T1000 (cell line): ENCODE results near the gene LYPD8.

Experiments used
- DNase-seq: peaks from one replicate; lab custom pipeline; 2025; ENCODE audit warnings: mixed read lengths; lab: John Stamatoyannopoulos, UW

Gene LYPD8

DNA sequence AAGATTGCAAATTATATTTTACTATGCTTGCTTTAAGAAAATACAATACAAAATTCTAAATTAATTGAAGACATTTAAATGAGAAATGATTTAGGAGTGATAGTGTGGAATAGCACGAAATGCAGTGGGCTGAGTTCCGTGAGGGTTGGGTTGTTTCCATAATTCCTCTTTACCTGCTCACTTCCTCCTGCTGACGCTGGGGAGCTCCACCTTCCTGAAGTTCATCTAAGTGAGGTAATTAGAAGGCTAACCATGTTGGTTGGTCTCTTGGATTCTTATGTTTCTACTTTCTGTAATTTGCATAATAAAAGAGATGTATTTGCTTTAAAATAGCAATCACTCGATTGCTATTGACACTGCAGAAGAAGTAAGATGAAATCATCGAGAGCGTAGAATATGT is 57.7 kb downstream of the LYPD8 start:
- DNase-seq = no peak

DNA sequence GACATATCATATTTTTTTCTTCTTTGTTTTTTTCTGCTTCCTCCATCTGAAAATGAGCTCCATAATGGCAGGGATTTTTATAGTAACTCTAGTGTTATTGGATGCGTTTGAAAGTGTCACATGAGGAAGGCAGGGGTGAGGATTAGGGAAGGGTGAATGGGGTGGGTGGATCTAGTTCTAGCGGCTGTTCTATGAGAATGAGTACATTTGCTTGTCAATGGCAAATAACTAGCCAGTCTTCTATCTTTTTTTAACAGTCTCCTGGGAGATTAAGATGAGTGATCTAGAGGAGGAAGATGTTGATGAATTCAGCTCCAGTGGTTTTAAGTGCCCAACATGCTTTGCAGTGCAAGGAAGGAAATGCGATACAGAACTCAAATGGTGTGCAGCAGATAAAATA is 58.8 kb downstream of the LYPD8 start:
- DNase-seq = no peak

DNA sequence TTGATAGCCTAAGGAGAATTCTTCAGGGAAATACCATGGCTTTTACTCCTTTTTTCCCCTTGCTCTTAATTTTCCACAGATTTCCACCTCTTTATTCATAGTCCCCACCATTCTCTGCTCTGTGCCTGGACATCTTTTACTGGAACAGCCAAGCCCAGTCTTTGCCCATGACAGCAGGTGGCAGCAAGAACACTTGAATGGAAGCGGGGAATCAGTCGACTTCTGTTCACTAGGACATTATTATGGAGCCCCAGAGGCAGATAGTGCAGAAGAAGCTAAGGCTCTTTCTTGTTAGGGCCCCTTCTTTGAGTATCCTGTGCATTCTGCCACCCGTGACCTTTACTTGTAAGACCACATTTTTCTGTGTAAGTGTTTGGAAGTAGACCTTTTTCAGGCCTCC is 59.3 kb downstream of the LYPD8 start:
- DNase-seq = no peak

GRCh38 chr1:248695451-248696132 is 60.0 kb downstream of the LYPD8 start:
- DNase-seq = no peak

DNA sequence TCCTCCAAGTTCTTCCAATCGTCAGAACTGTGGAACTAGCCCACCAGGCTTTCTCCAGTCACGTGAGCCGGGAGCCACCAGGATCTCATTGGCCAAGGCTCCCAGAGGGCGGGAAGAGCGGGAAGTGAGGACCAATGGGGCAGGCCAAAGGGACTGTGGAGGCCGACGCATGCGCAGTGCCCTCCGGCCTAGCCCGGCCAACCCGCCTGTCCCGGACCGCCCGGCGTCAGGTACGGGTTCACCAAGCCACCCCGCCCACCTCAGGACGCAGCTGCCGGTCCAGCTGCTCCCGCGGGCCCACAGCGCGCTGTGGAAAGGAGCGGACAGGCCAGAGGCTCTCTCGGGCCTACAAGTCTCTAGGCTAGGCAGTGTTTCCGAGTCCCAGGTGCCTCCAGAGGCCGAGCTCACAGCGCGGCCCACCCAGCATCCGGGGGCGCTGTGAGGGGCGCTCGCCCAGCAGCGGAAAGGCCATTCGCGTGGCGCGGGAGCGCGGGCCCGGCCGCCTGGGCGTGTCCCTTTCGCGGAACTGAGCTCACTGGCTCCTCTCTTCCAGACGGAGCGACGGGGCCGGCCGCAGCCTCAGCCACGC is 63.9 kb downstream of the LYPD8 start:
- no peak for DNase-seq
